HepG2 (cell line): ENCODE results near the gene ZNF490. TPM values are rescaled to one million over a fixed set of nuclear protein-coding genes. Genes with fewer than 3 reads are reported as not detected.

Experiments used
- ETV5 ChIP-seq: IDR thresholded peaks from 2 replicates; pipeline ENCODE4 v1.6.1; 2018; ENCODE audit warnings: missing biosample characterization, missing genetic modification reagents, inconsistent platforms, borderline replicate concordance
- HOXA9 ChIP-seq: sonication (generic); formaldehyde crosslinking; IDR thresholded peaks from 2 replicates; pipeline ENCODE4 v1.8.1; 2022; ENCODE audit warnings: missing genetic modification reagents, mild to moderate bottlenecking, moderate library complexity, borderline replicate concordance
- KDM4B ChIP-seq: sonication (generic); formaldehyde crosslinking; IDR thresholded peaks from 2 replicates; pipeline ENCODE4 v1.4.0; 2020; ENCODE audit warnings: missing genetic modification reagents
- POGZ ChIP-seq: sonication (generic); formaldehyde crosslinking; IDR thresholded peaks from 2 replicates; pipeline ENCODE4 v1.4.0; 2020; ENCODE audit warnings: mild to moderate bottlenecking, missing genetic modification reagents
- POLR2AphosphoS2 ChIP-seq: IDR thresholded peaks from 2 replicates; pipeline ENCODE4 v1.6.1; 2011; ENCODE audit warnings: low read depth, low read length, improper control_type of control experiment
- SOX13 ChIP-seq, 3 experiments: fragments of 450-650 bp in 1 of 3; sonication (generic) in 1 of 3; formaldehyde crosslinking in 1 of 3; IDR thresholded peaks in 2 of 3; conservative IDR thresholded peaks in 1 of 3; 2 replicates each; pipeline versions ENCODE4 v1.5.0 to v1.6.1; 2016 to 2020; ENCODE audit warnings: antibody characterized with exemption in 1 of 3, mild to moderate bottlenecking in 1 of 3, missing compliant biosample characterization in 1 of 3, missing genetic modification reagents in 1 of 3, moderate library complexity in 1 of 3
- ZMAT3 ChIP-seq: sonication (generic); formaldehyde crosslinking; conservative IDR thresholded peaks from 2 replicates; pipeline ENCODE4 v1.7.0; 2021; ENCODE audit warnings: missing genetic modification reagents
- ZNF282 ChIP-seq: fragments of 450-650 bp; IDR thresholded peaks from 2 replicates; pipeline ENCODE4 v1.6.1; 2018; ENCODE audit not compliant: partially characterized antibody
- ZNF44 ChIP-seq: sonication (generic); formaldehyde crosslinking; IDR thresholded peaks from 2 replicates; pipeline ENCODE4 v1.5.1; 2020; ENCODE audit warnings: mild to moderate bottlenecking, missing genetic modification reagents
- ZNF780A ChIP-seq: sonication (generic); formaldehyde crosslinking; IDR thresholded peaks from 2 replicates; pipeline ENCODE4 v1.8.0; 2022; ENCODE audit warnings: mild to moderate bottlenecking, missing genetic modification reagents, moderate library complexity
- polyA plus RNA-seq, 8 experiments: library from polyadenylated mRNA; depleted of rRNA in 3 of 8; stranded (reverse) in 7 of 8; unstranded in 1 of 8; fragments of >200 nt; fragmentation: Illumina TruSeq in 4 of 8; extraction: Trizol in 4 of 8; gene quantifications; 2 replicates each; pipeline versions ENCODE4 v1.2.1 to v1.2.3, GENCODE V29; 2011 to 2016; ENCODE audit warnings: low read depth in 4 of 8, missing spikeins in 1 of 8, mixed read lengths in 1 of 8; ENCODE audit not compliant: insufficient read depth in 1 of 8
- total RNA-seq, 5 experiments: library from RNA; depleted of rRNA; stranded (reverse); fragments of >200 nt; fragmentation: Illumina TruSeq; extraction: Trizol; gene quantifications; 2 replicates each; pipeline ENCODE4 v1.2.3, GENCODE V29; 2016; ENCODE audit warnings: low read depth in 1 of 5
- TF ChIP-seq, protein P1 (sequence below): sonication (generic); formaldehyde crosslinking; IDR thresholded peaks from 2 replicates; pipeline ENCODE4 v1.4.0; 2020; ENCODE audit warnings: missing genetic modification reagents, borderline replicate concordance
- TF ChIP-seq, protein P2 (sequence below): sonication (generic); formaldehyde crosslinking; IDR thresholded peaks from 2 replicates; pipeline ENCODE4 v1.4.0; 2020; ENCODE audit warnings: missing genetic modification reagents
- TF ChIP-seq, protein P3 (sequence below): fragments of 450-650 bp; IDR thresholded peaks from 2 replicates; pipeline ENCODE4 v1.6.1; 2016
- TF ChIP-seq, protein P4 (sequence below): sonication (generic); formaldehyde crosslinking; IDR thresholded peaks from 2 replicates; pipeline ENCODE4 v1.8.0; 2022; ENCODE audit warnings: missing genetic modification reagents, mild to moderate bottlenecking, moderate library complexity, borderline replicate concordance
- TF ChIP-seq, protein P5 (sequence below): sonication (generic); formaldehyde crosslinking; IDR thresholded peaks from 2 replicates; pipeline ENCODE4 v1.5.0; 2020; ENCODE audit warnings: mild to moderate bottlenecking, missing genetic modification reagents
- TF ChIP-seq, protein P6 (sequence below): IDR thresholded peaks from 2 replicates; pipeline ENCODE4 v1.6.1; 2016; ENCODE audit warnings: low read depth

The ZNF490 gene
- total and polyA plus RNA-seq, 2 of the 13 experiments (the other 11 are each of a cell fraction or from before 2014, with no cell fraction given) = 1.3 to 2.9 TPM

DNA sequence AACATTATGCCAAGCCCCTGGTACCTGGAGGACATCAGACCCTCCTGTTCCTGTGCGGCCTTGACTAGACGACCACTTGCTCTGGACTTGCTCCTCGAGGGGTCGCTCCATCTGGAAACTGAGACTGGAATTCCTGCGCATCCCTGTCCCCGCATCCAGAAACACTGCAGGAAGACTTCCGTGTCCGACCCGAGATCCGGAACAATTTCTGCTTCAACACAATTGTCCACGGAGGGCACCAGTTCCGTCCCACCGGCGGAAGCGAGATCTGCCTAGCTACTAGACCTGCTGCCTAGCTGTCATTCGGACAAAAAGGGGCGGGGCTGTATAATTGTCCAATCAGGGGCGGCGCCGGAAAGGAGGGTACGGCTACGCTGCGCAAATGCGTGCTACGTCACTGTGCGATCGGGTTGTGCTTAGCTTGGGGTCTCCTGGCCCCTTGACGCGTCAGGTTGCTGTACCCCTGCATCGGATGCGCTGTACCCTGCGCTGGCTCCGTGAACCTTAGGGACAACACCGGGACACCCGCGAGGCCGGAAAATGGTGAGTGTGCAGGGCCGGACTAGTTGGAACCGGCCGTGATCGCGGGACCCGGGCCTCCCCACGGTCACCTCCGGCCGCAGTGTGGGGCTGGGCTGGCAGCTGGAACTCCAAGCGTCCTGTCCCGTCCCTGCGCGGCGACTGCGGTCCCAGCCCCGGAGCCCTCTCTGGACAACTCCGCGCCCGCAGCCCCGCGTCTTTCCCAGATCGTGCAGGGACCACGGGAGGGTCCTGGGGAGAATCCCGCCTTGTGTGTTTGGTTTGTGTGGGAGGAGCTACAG lies at the start of gene ZNF490, which contains the start of gene ZNF791 (continued):
- TF ChIP-seq, protein P1, sequence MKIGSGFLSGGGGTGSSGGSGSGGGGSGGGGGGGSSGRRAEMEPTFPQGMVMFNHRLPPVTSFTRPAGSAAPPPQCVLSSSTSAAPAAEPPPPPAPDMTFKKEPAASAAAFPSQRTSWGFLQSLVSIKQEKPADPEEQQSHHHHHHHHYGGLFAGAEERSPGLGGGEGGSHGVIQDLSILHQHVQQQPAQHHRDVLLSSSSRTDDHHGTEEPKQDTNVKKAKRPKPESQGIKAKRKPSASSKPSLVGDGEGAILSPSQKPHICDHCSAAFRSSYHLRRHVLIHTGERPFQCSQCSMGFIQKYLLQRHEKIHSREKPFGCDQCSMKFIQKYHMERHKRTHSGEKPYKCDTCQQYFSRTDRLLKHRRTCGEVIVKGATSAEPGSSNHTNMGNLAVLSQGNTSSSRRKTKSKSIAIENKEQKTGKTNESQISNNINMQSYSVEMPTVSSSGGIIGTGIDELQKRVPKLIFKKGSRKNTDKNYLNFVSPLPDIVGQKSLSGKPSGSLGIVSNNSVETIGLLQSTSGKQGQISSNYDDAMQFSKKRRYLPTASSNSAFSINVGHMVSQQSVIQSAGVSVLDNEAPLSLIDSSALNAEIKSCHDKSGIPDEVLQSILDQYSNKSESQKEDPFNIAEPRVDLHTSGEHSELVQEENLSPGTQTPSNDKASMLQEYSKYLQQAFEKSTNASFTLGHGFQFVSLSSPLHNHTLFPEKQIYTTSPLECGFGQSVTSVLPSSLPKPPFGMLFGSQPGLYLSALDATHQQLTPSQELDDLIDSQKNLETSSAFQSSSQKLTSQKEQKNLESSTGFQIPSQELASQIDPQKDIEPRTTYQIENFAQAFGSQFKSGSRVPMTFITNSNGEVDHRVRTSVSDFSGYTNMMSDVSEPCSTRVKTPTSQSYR = 0 out of 2 replicates have a peak, but pooled peaks have one; percentile 13
- TF ChIP-seq, protein P2, sequence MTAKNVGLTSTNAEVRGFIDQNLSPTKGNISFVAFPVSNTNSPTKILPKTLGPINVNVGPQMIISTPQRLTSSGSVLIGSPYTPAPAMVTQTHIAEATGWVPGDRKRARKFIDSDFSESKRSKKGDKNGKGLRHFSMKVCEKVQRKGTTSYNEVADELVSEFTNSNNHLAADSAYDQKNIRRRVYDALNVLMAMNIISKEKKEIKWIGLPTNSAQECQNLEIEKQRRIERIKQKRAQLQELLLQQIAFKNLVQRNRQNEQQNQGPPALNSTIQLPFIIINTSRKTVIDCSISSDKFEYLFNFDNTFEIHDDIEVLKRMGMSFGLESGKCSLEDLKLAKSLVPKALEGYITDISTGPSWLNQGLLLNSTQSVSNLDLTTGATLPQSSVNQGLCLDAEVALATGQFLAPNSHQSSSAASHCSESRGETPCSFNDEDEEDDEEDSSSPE = no peak
- TF ChIP-seq, protein P3, sequence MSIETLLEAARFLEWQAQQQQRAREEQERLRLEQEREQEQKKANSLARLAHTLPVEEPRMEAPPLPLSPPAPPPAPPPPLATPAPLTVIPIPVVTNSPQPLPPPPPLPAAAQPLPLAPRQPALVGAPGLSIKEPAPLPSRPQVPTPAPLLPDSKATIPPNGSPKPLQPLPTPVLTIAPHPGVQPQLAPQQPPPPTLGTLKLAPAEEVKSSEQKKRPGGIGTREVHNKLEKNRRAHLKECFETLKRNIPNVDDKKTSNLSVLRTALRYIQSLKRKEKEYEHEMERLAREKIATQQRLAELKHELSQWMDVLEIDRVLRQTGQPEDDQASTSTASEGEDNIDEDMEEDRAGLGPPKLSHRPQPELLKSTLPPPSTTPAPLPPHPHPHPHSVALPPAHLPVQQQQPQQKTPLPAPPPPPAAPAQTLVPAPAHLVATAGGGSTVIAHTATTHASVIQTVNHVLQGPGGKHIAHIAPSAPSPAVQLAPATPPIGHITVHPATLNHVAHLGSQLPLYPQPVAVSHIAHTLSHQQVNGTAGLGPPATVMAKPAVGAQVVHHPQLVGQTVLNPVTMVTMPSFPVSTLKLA = peak; percentile 37; the same call in 1 of the 2 replicates
- TF ChIP-seq SOX13 (IDR thresholded peaks at IDR 0.05) = no peak
- peak in 1 of 2 experiments; percentile 40; a peak in 1 of 4 replicates for TF ChIP-seq SOX13 (CRISPR knock-in tag; conservative IDR thresholded peaks at IDR 0.05 in 1 of 2, IDR thresholded peaks at IDR 0.05 in 1 of 2)
- peak; percentile 52; the same call in 1 of the 2 replicates for TF ChIP-seq POGZ (CRISPR knock-in tag)
- no peak for TF ChIP-seq ZNF282
- TF ChIP-seq POLR2AphosphoS2 = no peak
- TF ChIP-seq ETV5 (CRISPR knock-in tag) = peak; percentile 88
- TF ChIP-seq, protein P4, sequence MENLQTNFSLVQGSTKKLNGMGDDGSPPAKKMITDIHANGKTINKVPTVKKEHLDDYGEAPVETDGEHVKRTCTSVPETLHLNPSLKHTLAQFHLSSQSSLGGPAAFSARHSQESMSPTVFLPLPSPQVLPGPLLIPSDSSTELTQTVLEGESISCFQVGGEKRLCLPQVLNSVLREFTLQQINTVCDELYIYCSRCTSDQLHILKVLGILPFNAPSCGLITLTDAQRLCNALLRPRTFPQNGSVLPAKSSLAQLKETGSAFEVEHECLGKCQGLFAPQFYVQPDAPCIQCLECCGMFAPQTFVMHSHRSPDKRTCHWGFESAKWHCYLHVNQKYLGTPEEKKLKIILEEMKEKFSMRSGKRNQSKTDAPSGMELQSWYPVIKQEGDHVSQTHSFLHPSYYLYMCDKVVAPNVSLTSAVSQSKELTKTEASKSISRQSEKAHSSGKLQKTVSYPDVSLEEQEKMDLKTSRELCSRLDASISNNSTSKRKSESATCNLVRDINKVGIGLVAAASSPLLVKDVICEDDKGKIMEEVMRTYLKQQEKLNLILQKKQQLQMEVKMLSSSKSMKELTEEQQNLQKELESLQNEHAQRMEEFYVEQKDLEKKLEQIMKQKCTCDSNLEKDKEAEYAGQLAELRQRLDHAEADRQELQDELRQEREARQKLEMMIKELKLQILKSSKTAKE (CRISPR knock-in tag) = no peak
- TF ChIP-seq KDM4B (CRISPR knock-in tag) = 0 out of 2 replicates have a peak, but pooled peaks have one; percentile 45
- TF ChIP-seq ZNF44 (CRISPR knock-in tag) = peak; percentile 11; the same call in 1 of the 2 replicates
- TF ChIP-seq, protein P5, sequence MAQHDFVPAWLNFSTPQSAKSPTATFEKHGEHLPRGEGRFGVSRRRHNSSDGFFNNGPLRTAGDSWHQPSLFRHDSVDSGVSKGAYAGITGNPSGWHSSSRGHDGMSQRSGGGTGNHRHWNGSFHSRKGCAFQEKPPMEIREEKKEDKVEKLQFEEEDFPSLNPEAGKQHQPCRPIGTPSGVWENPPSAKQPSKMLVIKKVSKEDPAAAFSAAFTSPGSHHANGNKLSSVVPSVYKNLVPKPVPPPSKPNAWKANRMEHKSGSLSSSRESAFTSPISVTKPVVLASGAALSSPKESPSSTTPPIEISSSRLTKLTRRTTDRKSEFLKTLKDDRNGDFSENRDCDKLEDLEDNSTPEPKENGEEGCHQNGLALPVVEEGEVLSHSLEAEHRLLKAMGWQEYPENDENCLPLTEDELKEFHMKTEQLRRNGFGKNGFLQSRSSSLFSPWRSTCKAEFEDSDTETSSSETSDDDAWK (CRISPR knock-in tag) = no peak
- TF ChIP-seq ZMAT3 (CRISPR knock-in tag) = peak; percentile 74; the same call in 1 of the 2 replicates
- TF ChIP-seq HOXA9 (CRISPR knock-in tag) = no peak
- TF ChIP-seq, protein P6, sequence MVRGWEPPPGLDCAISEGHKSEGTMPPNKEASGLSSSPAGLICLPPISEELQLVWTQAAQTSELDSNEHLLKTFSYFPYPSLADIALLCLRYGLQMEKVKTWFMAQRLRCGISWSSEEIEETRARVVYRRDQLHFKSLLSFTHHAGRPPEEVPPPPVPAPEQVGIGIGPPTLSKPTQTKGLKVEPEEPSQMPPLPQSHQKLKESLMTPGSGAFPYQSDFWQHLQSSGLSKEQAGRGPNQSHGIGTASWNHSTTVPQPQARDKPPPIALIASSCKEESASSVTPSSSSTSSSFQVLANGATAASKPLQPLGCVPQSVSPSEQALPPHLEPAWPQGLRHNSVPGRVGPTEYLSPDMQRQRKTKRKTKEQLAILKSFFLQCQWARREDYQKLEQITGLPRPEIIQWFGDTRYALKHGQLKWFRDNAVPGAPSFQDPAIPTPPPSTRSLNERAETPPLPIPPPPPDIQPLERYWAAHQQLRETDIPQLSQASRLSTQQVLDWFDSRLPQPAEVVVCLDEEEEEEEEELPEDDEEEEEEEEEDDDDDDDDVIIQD (CRISPR knock-in tag) = peak; percentile 40; the same call in 1 of the 2 replicates
- TF ChIP-seq ZNF780A (CRISPR knock-in tag) = no peak
